GM08714 (cell line): ENCODE results near the gene NUP210.
"Not testable (repeated sequence)": the region's sequence is repeated elsewhere in the genome, so short reads cannot be mapped to it uniquely, and the experiment has no call there.

Experiments
- H3K4me3 ChIP-seq: fragments of 200-500 bp; sonication (Bioruptor generic); 2 replicates; pipeline ENCODE4 v1.5.1; 2014; ENCODE audit warnings: mild to moderate bottlenecking, low read length, inconsistent platforms
- ZNF274 ChIP-seq: IDR thresholded peaks from 2 replicates; pipeline ENCODE4 v1.6.1; 2012; ENCODE audit warnings: mild to moderate bottlenecking, low read depth, low read length

The NUP210 gene

DNA sequence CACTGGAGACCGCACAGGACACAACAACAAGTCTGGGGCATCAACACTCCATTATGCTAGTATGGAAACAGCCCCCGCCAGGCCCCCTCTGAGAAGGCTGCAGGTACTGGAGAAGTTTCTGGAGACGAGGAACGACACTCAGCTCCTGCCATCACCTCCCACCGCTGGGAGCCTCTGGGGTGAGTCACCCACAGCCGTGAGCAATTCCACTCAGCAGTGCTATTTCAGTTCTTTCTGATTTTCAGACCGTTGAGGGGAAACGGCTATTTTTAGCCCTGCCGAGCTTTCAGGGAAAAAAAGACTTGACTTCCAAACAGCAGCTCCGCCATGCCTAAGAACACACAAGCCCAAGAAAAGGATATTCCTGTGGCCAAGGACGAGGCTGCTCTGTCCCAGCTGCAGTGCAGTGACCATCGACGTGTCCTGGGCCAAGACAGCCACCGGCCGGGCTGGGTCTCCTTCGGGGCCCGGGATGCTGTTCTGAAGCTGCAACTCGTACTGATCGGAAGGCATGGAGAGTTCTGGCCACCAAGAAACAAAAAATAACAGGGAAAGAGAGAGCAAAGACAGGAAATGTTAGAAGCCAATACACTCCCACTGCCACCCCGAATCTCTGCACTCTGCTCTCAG lies 40.8 kb downstream of the NUP210 start:
- H3K4me3 ChIP-seq, result no peak overlapping the region
- TF ChIP-seq ZNF274, result no peak

DNA sequence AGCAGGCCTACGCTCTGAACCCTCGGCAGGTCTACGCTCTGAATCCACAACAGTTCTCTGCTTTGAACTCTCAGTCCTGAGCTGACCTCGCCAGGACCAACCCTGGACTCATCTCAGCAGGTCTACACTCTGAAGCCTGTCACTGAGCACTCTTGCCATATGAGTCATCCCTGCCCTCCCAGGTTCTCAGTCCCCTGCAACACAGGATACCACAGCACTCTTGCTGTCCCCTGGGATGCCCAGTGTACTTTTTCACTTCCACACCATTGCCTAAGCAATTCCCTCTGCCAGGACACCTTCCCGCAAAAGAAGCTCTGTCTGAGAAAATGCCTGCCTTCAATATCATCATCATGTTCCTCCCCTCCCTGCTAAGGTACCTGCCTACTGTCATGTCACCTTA lies 42.0 kb downstream of the NUP210 start:
- no peak for TF ChIP-seq ZNF274
- no peak overlapping the region for H3K4me3 ChIP-seq

DNA sequence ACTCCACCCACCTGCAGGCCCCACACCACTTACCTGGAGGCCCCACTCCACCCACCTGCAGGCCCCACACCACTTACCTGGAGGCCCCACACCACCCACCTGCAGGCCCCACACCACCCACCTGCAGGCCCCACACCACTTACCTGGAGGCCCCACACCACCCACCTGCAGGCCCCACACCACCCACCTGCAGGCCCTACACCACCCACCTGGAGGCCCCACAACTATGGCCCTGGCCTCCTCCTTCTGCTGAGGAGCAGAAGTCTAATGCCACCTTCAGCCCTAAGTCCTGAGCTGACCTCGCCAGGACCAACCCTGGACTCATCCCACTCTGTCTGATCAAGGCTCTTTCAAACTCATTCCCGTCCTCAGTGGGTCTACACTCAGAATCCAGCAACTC lies 42.4 kb downstream of the NUP210 start:
- H3K4me3 ChIP-seq, result not testable (repeated sequence)

- H3K4me3 ChIP-seq, result no peak overlapping the region
- no peak for TF ChIP-seq ZNF274
These were observed 43.1 kb downstream of the NUP210 start for GRCh38 chr3:13377021-13377420.

- no peak overlapping the region for H3K4me3 ChIP-seq
- TF ChIP-seq ZNF274, result no peak
These were observed 44.0 kb downstream of the NUP210 start for GRCh38 chr3:13376091-13376490.

DNA sequence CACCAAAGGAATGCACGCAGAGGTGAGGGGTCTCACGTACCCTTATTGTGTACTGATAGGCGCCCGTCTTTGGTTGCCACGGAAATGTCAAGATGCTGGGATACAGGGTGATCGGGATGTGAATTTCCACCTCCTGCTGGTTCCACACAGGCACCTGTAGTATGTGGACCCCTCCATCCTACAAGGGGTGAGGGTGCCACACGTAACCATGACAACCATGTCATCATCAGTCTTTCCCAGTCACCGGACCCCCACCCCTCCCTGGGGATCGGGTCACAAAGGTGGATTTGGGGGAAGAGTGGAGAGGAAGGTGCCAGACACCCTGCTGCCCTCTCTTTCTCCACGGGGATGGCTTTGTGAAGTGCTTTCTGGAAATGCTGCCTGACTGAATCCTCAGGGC lies 44.7 kb downstream of the NUP210 start:
- no peak for TF ChIP-seq ZNF274
- H3K4me3 ChIP-seq, result no peak overlapping the region

GRCh38 chr3:13373975-13374586 lies 46.0 kb downstream of the NUP210 start:
- no peak for TF ChIP-seq ZNF274
- no peak overlapping the region for H3K4me3 ChIP-seq

DNA sequence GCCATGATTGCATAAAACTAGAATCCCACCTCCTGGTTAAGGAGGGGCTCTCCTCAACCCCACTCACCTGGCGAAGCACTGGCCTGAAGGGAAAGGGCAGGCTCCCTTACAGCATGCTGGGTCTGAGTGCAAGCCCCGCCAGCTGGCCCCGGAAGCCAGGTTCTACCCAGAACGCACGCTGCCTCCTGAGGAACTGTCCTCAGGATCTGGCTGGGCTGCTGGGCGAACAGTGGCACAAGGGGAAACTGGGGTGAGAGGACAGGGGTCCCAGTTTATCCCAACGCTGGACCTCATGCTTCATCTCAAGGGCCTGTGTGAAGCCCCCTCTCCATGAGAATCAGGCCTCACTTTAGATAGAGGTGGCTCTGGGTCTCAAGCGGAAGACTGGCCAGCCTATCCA lies 47.5 kb downstream of the NUP210 start:
- TF ChIP-seq ZNF274, result no peak
- no peak overlapping the region for H3K4me3 ChIP-seq

GRCh38 chr3:13372126-13372525 lies 48.0 kb downstream of the NUP210 start:
- no peak for TF ChIP-seq ZNF274
- no peak overlapping the region for H3K4me3 ChIP-seq

DNA sequence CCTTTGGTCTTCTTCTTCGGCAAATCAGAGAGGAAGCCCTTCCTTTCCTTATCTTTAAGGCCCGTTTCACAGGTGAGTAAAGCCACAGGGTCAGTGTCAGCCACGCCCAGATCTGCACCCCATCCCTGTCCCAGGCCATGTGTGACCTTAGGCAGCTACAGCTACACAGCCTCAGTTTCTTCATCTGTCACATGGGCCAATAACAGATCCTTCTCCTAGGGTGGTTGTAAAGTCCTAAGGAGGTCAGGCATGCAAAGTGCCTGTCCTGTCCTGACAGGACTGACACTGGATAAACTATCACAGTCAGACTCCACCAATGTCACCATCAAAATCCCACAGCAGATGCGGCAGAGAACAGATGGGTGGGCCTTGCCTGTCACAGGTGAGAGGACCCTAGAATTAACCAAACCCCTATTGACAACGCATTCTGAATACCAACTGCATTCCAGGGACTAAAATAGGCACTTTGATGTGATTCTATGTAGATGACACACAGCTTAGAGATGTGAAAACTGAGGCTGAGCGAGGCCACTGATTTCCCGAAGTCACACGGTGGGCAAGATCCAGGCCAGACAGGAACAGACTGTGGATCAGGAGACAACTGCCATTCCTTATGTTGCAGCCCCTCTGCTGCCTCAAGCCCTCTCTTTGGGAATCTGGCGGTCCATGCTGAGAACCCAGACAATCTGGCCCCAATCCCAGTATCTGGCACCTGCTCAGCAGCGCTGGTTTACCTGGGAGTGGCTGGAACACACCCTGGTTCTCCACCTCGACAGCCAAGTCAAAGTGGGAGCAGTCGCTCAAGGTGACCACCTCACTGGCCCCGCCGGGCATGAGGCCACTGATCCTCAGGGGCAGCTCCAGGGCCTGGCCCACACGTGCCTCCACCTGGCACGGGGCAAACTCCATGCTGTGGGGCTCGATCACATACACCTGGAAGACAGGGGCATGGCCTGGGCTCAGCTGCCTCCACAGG lies 48.7 kb downstream of the NUP210 start:
- TF ChIP-seq ZNF274, result no peak
- no peak overlapping the region for H3K4me3 ChIP-seq

- TF ChIP-seq ZNF274, result no peak
- H3K4me3 ChIP-seq, result no peak overlapping the region
These were observed 49.5 kb downstream of the NUP210 start for GRCh38 chr3:13370609-13371008.

- H3K4me3 ChIP-seq, result no peak overlapping the region
- no peak for TF ChIP-seq ZNF274
These were observed 50.1 kb downstream of the NUP210 start for GRCh38 chr3:13370055-13370454.

DNA sequence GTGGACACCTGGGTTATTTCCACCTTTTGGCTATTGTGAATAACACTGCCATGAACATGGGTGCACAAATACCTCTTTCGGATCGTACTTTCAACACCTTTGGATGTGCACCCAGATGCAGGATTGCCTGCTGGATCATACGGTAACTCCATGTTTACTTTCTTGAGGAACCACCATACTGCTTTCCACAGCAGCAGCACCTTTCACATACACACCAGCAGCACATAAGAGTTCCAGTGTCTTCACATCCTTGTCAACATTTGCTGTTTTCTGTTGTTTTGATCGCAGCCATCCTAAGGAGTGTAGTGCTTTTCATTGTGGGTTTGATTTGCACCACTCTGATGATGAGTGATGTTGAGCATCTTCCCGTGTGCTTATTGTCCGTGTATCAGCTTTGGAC lies 51.3 kb downstream of the NUP210 start:
- TF ChIP-seq ZNF274, result no peak
- no peak overlapping the region for H3K4me3 ChIP-seq

DNA sequence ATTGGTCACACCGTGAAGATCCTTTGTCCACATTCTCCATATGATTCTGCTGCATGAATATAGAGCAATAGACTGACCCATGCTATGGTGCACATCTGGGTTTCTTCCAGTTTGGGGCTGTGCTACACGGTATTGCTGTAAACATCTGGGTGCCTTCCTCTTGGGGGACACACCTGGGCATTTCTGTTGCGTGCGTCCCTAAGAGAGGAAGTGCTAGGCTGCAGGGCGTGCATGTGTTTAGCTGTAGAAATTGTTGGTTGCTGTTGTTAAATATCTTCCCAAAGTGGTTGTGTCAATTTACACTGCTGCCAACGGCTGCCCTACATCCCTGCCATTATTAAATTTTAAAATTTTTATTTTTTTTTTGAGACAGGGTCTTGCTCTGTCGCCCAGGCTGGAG lies 52.4 kb downstream of the NUP210 start:
- TF ChIP-seq ZNF274, result no peak
- no peak overlapping the region for H3K4me3 ChIP-seq
